GM12878 (cell line): ENCODE results near the gene FAM200B. TPM values are rescaled to one million over a fixed set of nuclear protein-coding genes. Genes with fewer than 3 reads are reported as not detected.

ENCODE experiments used
- ATAC-seq: fragments of 200-7000 bp; cut with Tn5 transposase; 3 replicates; pipeline ENCODE4 v1.9.1; 2020; ENCODE audit warnings: mild to moderate bottlenecking, moderate library complexity
- BruUV-seq: library from RNA; stranded (reverse); fragments of 400-500 nt; replicated peaks from 2 replicates; lab custom pipeline; 2021; lab: Mats Ljungman, UMichigan
- CTCF ChIA-PET: fragments of 300-600 bp; sonication (Branson Sonifier 250); formaldehyde crosslinking; extraction: SDS; loops from one replicate; lab custom pipeline; 2021; ENCODE audit warnings: inconsistent platforms; lab: Yijun Ruan, JAX
- POLR2A ChIA-PET: fragments of 350-600 bp; formaldehyde crosslinking; extraction: SDS; loops from one replicate; lab custom pipeline; 2021; ENCODE audit warnings: inconsistent platforms; lab: Charles Lee
- RAD21 ChIA-PET: fragments of 300-600 bp; sonication (Branson Sonifier 250); formaldehyde crosslinking; loops from one replicate; lab custom pipeline; 2023; ENCODE audit warnings: antibody characterized with exemption; ENCODE audit not compliant: unreplicated experiment; lab: Charles Lee
- SMC1A ChIA-PET: fragments of 300-600 bp; sonication (Branson Sonifier 250); formaldehyde crosslinking; loops from one replicate; lab custom pipeline; 2023; ENCODE audit not compliant: unreplicated experiment, uncharacterized antibody; lab: Charles Lee
- DNase-seq: peaks from one replicate; pipeline ENCODE4 v3.0.0-alpha.2; 2011; ENCODE audit warnings: low read depth, low spot score
- FAIRE-seq: peaks from 3 replicates; lab custom pipeline; 2011; peaks lifted over from hg19 to GRCh38; lab: Jason Lieb, UNC
- H2AFZ ChIP-seq: 2 replicates; pipeline ENCODE4 v1.6.0; 2011; ENCODE audit warnings: low read depth, low read length, control low read depth; ENCODE audit not compliant: control insufficient read depth
- H3K27ac ChIP-seq: 2 replicates; pipeline ENCODE4 v1.5.1; 2011; ENCODE audit warnings: control low read depth; ENCODE audit not compliant: control insufficient read depth, insufficient read depth
- H3K27me3 ChIP-seq, 2 experiments: replicated peaks in 1 of 2; 2 replicates each; pipeline versions ENCODE4 v1.6.0 to v1.6.1; 2011; ENCODE audit warnings: low read length in 1 of 2; ENCODE audit not compliant: control insufficient read depth in 2 of 2, insufficient read depth in 2 of 2
- H3K36me3 ChIP-seq, 2 experiments: 2 replicates each; pipeline ENCODE4 v1.5.1; 2011; ENCODE audit warnings: low read length in 1 of 2; ENCODE audit not compliant: control insufficient read depth in 2 of 2, insufficient read depth in 2 of 2
- H3K4me1 ChIP-seq: 2 replicates; pipeline ENCODE4 v1.6.1; 2011; ENCODE audit warnings: mild to moderate bottlenecking, low read length, moderate library complexity, mixed read lengths; ENCODE audit not compliant: control insufficient read depth, insufficient read depth
- H3K4me2 ChIP-seq: 2 replicates; pipeline ENCODE4 v1.6.0; 2011; ENCODE audit warnings: control low read depth; ENCODE audit not compliant: control insufficient read depth, insufficient read depth
- H3K4me3 ChIP-seq: fragments of 200-600 bp; sonication (generic); 2 replicates; pipeline ENCODE4 v1.5.1; 2016
- H3K79me2 ChIP-seq: 2 replicates; pipeline ENCODE4 v1.6.0; 2011; ENCODE audit warnings: low read length; ENCODE audit not compliant: control insufficient read depth, insufficient read depth
- H3K9ac ChIP-seq: 2 replicates; pipeline ENCODE4 v1.8.0; 2011; ENCODE audit warnings: low read length, control low read depth, mixed read lengths; ENCODE audit not compliant: control insufficient read depth, insufficient read depth
- H3K9me3 ChIP-seq: replicated peaks from 3 replicates; pipeline ENCODE4 v1.5.1; 2011; ENCODE audit warnings: mild to moderate bottlenecking, low read length; ENCODE audit not compliant: control insufficient read depth, insufficient read depth
- H4K20me1 ChIP-seq: 2 replicates; pipeline ENCODE4 v1.6.0; 2011; ENCODE audit not compliant: control insufficient read depth, insufficient read depth
- EED ChIP-seq: sonication (generic); IDR thresholded peaks from 2 replicates; pipeline ENCODE4 v1.6.1; 2016; ENCODE audit warnings: antibody characterized with exemption, low read depth
- EZH2 ChIP-seq: IDR thresholded peaks from 2 replicates; pipeline ENCODE4 v1.6.1; 2012; ENCODE audit warnings: low read depth, mild to moderate bottlenecking, control low read depth, inconsistent platforms, low read length, borderline replicate concordance; ENCODE audit not compliant: control insufficient read depth
- HDAC2 ChIP-seq: fragments of 200-600 bp; sonication (generic); IDR thresholded peaks from 2 replicates; pipeline ENCODE4 v1.6.1; 2017
- KLF5 ChIP-seq: fragments of 450-650 bp; IDR thresholded peaks from 2 replicates; pipeline ENCODE4 v1.6.1; 2014; ENCODE audit warnings: mild to moderate bottlenecking; ENCODE audit not compliant: partially characterized antibody
- RCOR1 ChIP-seq: conservative IDR thresholded peaks from 2 replicates; pipeline ENCODE4 v1.6.1; 2012; ENCODE audit warnings: low read depth, low read length, improper control_type of control experiment
- SMARCA5 ChIP-seq: fragments of 450-650 bp; IDR thresholded peaks from 2 replicates; pipeline ENCODE4 v1.6.1; 2017; ENCODE audit warnings: mild to moderate bottlenecking
- ZNF24 ChIP-seq: fragments of 450-650 bp; IDR thresholded peaks from 2 replicates; pipeline ENCODE4 v1.6.1; 2017; ENCODE audit warnings: antibody characterized with exemption, mild to moderate bottlenecking
- WGBS: methylation state at CpG from one replicate; pipeline ENCODE4 v1.1.6; 2016; ENCODE audit warnings: low lambda C conversion rate; ENCODE audit not compliant: insufficient replicate concordance, insufficient coverage; ENCODE audit errors: missing lambda C conversion rate; 5-methylcytosine and 5-hydroxymethylcytosine counted together
- in situ Hi-C: fragments of 300-500 bp; cut with MboI; formaldehyde crosslinking; loops from 9 replicates; pipeline ENCODE4 v1.14.3; 2018; ENCODE audit warnings: mixed read lengths
- intact Hi-C: fragments of 100-400 bp; cut with micrococcal nuclease; formaldehyde crosslinking; loops from one replicate; pipeline ENCODE4 v1.14.2; 2022; ENCODE audit not compliant: unreplicated experiment
- polyA plus RNA-seq, 11 experiments: library from polyadenylated mRNA; depleted of rRNA in 4 of 11; unstranded in 6 of 11; stranded (reverse) in 5 of 11; fragments of >200 nt; fragmentation: Nextera tagmentation in 4 of 11; fragmentation: Illumina TruSeq in 1 of 11; extraction: Ambion mirVana in 4 of 11; extraction: Trizol in 1 of 11; gene quantifications; 1 replicate in 1 of 11; 2 replicates in 10 of 11; pipeline versions ENCODE4 v1.2.1 to v1.2.3, GENCODE V29; 2011 to 2016; ENCODE audit warnings: inconsistent platforms in 2 of 11, missing spikeins in 2 of 11, low read depth in 1 of 11
- total RNA-seq, 4 experiments: library from RNA; depleted of rRNA in 3 of 4; stranded (reverse); fragments of >200 nt in 3 of 4; fragmentation: Illumina TruSeq in 1 of 4; extraction: Trizol in 1 of 4; gene quantifications; 2 replicates each; pipeline versions ENCODE4 v1.2.1 to v1.2.3, GENCODE V29; 2013 to 2021
- TF ChIP-seq, protein P1 (sequence below): fragments of 450-650 bp; conservative IDR thresholded peaks from 2 replicates; pipeline ENCODE4 v1.6.1; 2017; ENCODE audit warnings: mild to moderate bottlenecking, moderate library complexity

FAM200B gene
- total and polyA plus RNA-seq, 10 of the 15 experiments (the other 5 are each of a cell fraction or from before 2014, with no cell fraction given) = 13.8 to 48.5 (median 25.5) TPM

DNA sequence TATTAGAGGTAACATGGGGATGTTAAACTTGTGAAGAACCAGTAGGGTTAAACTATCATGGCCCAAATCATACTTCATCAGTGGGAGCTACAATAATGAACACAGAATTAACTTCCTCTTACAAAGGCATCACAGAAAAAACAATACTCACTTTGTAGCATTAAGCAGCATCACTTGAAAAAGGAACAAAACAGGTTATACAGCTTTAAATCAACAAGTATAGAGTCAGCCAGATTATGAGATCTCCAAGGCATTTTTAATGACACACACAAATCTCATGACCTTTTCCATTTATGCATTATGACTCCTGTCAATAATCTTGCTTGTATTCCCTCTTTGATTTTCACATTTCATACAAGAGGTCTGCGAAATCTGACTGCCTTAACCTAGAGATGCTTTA, 44.8 kb upstream of the FAM200B start:
- CTCF ChIA-PET = interaction anchor here (0.9 to 1.7 kb wide), 2 partner anchors 12 to 15 kb away, joined by 3 to 10 read pairs; no protein-coding TSS in a partner anchor
- no TSS peak for BruUV-seq
- H3K36me3 ChIP-seq = peaks cover 2 to 25% of the 10 kb centered on the region in 2 experiments; a peak in 3 of 4 replicates

More for the DNA sequence above, 44.8 kb upstream of the FAM200B start:
- Histone ChIP-seq H3K4me1 (no peaks in the 10 kb centered on the region), H3K79me2 (no peaks in the 10 kb centered on the region), H3K27me3 (no peaks in the 10 kb centered on the region), H3K27ac (no peak overlapping the region), H3K4me2 (no peak overlapping the region), H4K20me1 (no peaks in the 10 kb centered on the region), H3K9me3 (peaks cover 1% of the 10 kb centered on the region; the same call in 1 of the 3 replicates), H2AFZ (no peak overlapping the region), H3K4me3 (no peak overlapping the region), H3K9ac (no peak overlapping the region)
- TF ChIP-seq SMARCA5 (no peak), ZNF24 (no peak), EED (no peak), HDAC2 (no peak), KLF5 (no peak), EZH2 (no peak), RCOR1 (no peak)
- TF ChIP-seq, protein P1, sequence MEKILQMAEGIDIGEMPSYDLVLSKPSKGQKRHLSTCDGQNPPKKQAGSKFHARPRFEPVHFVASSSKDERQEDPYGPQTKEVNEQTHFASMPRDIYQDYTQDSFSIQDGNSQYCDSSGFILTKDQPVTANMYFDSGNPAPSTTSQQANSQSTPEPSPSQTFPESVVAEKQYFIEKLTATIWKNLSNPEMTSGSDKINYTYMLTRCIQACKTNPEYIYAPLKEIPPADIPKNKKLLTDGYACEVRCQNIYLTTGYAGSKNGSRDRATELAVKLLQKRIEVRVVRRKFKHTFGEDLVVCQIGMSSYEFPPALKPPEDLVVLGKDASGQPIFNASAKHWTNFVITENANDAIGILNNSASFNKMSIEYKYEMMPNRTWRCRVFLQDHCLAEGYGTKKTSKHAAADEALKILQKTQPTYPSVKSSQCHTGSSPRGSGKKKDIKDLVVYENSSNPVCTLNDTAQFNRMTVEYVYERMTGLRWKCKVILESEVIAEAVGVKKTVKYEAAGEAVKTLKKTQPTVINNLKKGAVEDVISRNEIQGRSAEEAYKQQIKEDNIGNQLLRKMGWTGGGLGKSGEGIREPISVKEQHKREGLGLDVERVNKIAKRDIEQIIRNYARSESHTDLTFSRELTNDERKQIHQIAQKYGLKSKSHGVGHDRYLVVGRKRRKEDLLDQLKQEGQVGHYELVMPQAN = no peak
- DNase-seq = no peak
- FAIRE-seq = no peak
- RAD21 ChIA-PET = no interaction called here
- WGBS = 100% methylated on average over 1 of the region's 1 CpG
- in situ Hi-C loops = no loop called here
- POLR2A ChIA-PET = interaction anchor here (1.1 kb wide), 1 partner anchor 17 kb away, joined by 3 read pairs; no protein-coding TSS in a partner anchor
- SMC1A ChIA-PET = no interaction called here
- no peak for ATAC-seq
- intact Hi-C loops = no loop called here
